Loucy (cell line): Measurements from ENCODE around the gene RABGAP1.

Experiments
- H2AFZ ChIP-seq: fragments of 200-600 bp; sonication (generic); 2 replicates; pipeline ENCODE4 v1.6.0; 2016; ENCODE audit warnings: antibody characterized with exemption, mild to moderate bottlenecking, low read length, moderate library complexity
- H3F3A ChIP-seq: fragments of 200-600 bp; 2 replicates; pipeline ENCODE4 v1.6.0; 2016; ENCODE audit warnings: antibody characterized with exemption, low read depth, mild to moderate bottlenecking
- H3K27me3 ChIP-seq: fragments of 200-600 bp; sonication (generic); 2 replicates; pipeline ENCODE4 v1.6.1; 2014; ENCODE audit warnings: low read length, mild to moderate bottlenecking; ENCODE audit not compliant: insufficient read depth, poor library complexity, severe bottlenecking
- H3K36me3 ChIP-seq: fragments of 200-600 bp; sonication (generic); 2 replicates; pipeline ENCODE4 v1.6.1; 2016; ENCODE audit warnings: low read length; ENCODE audit not compliant: insufficient read depth
- H3K4me1 ChIP-seq: fragments of 200-600 bp; sonication (generic); 2 replicates; pipeline ENCODE4 v1.5.1; 2014; ENCODE audit warnings: low read length, mild to moderate bottlenecking; ENCODE audit not compliant: insufficient read depth, poor library complexity, severe bottlenecking
- H3K4me2 ChIP-seq: fragments of 200-600 bp; sonication (generic); 2 replicates; pipeline ENCODE4 v1.6.0; 2014; ENCODE audit warnings: antibody characterized with exemption, low read length, low read depth, mild to moderate bottlenecking; ENCODE audit not compliant: poor library complexity, severe bottlenecking
- H3K4me3 ChIP-seq: fragments of 200-600 bp; sonication (generic); 2 replicates; pipeline ENCODE4 v1.5.1; 2014; ENCODE audit warnings: low read length, mild to moderate bottlenecking, mixed read lengths; ENCODE audit not compliant: poor library complexity, severe bottlenecking
- H3K79me2 ChIP-seq: fragments of 200-600 bp; sonication (generic); 2 replicates; pipeline ENCODE4 v1.6.1; 2014; ENCODE audit warnings: low read length; ENCODE audit not compliant: insufficient read depth
- H3K9ac ChIP-seq: fragments of 200-600 bp; sonication (generic); 2 replicates; pipeline ENCODE4 v1.6.0; 2014; ENCODE audit warnings: mild to moderate bottlenecking, low read depth, low read length, moderate library complexity; ENCODE audit not compliant: poor library complexity, severe bottlenecking
- H3K9me2 ChIP-seq: fragments of 200-600 bp; sonication (generic); replicated peaks from 2 replicates; pipeline ENCODE4 v1.6.1; 2016; ENCODE audit warnings: low read depth, low read length, mixed read lengths
- H3K9me3 ChIP-seq: fragments of 200-600 bp; sonication (generic); 2 replicates; pipeline ENCODE4 v1.6.1; 2014; ENCODE audit warnings: mild to moderate bottlenecking, antibody characterized with exemption, low read length, low read depth; ENCODE audit not compliant: insufficient read depth
- H4K20me1 ChIP-seq: fragments of 200-600 bp; sonication (generic); 2 replicates; pipeline ENCODE4 v1.6.0; 2014; ENCODE audit warnings: antibody characterized with exemption, low read length, mild to moderate bottlenecking; ENCODE audit not compliant: insufficient read depth, poor library complexity, severe bottlenecking
- CTCF ChIP-seq: fragments of 200-600 bp; sonication (generic); conservative IDR thresholded peaks from 2 replicates; pipeline ENCODE4 v1.5.1; 2014; ENCODE audit warnings: mild to moderate bottlenecking, antibody characterized with exemption, low read length
- EZH2phosphoT487 ChIP-seq: fragments of 200-600 bp; IDR thresholded peaks from 2 replicates; pipeline ENCODE4 v1.6.1; 2018; ENCODE audit warnings: antibody characterized with exemption, mild to moderate bottlenecking, moderate library complexity, borderline replicate concordance

The RABGAP1 gene

GRCh38 chr9:122948313-122948712 lies 7.5 kb downstream of the RABGAP1 start:
- no peaks in the 10 kb centered on the region for H3K36me3 ChIP-seq
- no peaks in the 10 kb centered on the region for H3K27me3 ChIP-seq
- no peak for TF ChIP-seq EZH2phosphoT487
- H3K4me2 ChIP-seq: peak overlapping the region; percentile 38
- no peak overlapping the region for H3K9ac ChIP-seq
- H3K9me3 ChIP-seq: no peaks in the 10 kb centered on the region
- H3F3A ChIP-seq: no peaks in the 10 kb centered on the region
- H3K9me2 ChIP-seq: no peaks in the 10 kb centered on the region
- H3K4me3 ChIP-seq: no peak overlapping the region
- no peak overlapping the region for H2AFZ ChIP-seq
- H3K79me2 ChIP-seq: peaks cover 77% of the 10 kb centered on the region
- peaks cover 42% of the 10 kb centered on the region for H3K4me1 ChIP-seq
- peaks cover 16% of the 10 kb centered on the region for H4K20me1 ChIP-seq

GRCh38 chr9:122949696-122950095 lies 8.9 kb downstream of the RABGAP1 start:
- no peak overlapping the region for H3K9ac ChIP-seq
- H3F3A ChIP-seq: no peaks in the 10 kb centered on the region
- H2AFZ ChIP-seq: no peak overlapping the region
- H3K27me3 ChIP-seq: no peaks in the 10 kb centered on the region
- H3K36me3 ChIP-seq: no peaks in the 10 kb centered on the region
- H3K9me2 ChIP-seq: no peaks in the 10 kb centered on the region
- H3K79me2 ChIP-seq: peaks cover 77% of the 10 kb centered on the region
- no peak overlapping the region for H3K4me3 ChIP-seq
- peaks cover 16% of the 10 kb centered on the region for H4K20me1 ChIP-seq
- TF ChIP-seq CTCF (no peak), EZH2phosphoT487 (no peak)
- H3K4me1 ChIP-seq: peaks cover 35% of the 10 kb centered on the region
- H3K4me2 ChIP-seq: no peak overlapping the region
- H3K9me3 ChIP-seq: no peaks in the 10 kb centered on the region

GRCh38 chr9:122950263-122950662 lies 9.4 kb downstream of the RABGAP1 start:
- Histone ChIP-seq H3K9ac (no peak overlapping the region), H3K4me1 (peaks cover 29% of the 10 kb centered on the region), H3K9me2 (no peaks in the 10 kb centered on the region), H3K4me3 (no peak overlapping the region), H2AFZ (no peak overlapping the region), H3K36me3 (no peaks in the 10 kb centered on the region), H3K4me2 (no peak overlapping the region), H3K9me3 (no peaks in the 10 kb centered on the region), H4K20me1 (peaks cover 16% of the 10 kb centered on the region), H3F3A (no peaks in the 10 kb centered on the region), H3K79me2 (peaks cover 77% of the 10 kb centered on the region), H3K27me3 (no peaks in the 10 kb centered on the region)
- TF ChIP-seq CTCF: no peak
- no peak for TF ChIP-seq EZH2phosphoT487

- Histone ChIP-seq H3K9ac (no peak overlapping the region), H3F3A (no peaks in the 10 kb centered on the region), H2AFZ (no peak overlapping the region), H4K20me1 (peaks cover 11% of the 10 kb centered on the region), H3K4me2 (no peak overlapping the region), H3K9me3 (no peaks in the 10 kb centered on the region), H3K79me2 (peaks cover 77% of the 10 kb centered on the region), H3K27me3 (no peaks in the 10 kb centered on the region), H3K4me1 (peaks cover 22% of the 10 kb centered on the region), H3K9me2 (no peaks in the 10 kb centered on the region), H3K36me3 (no peaks in the 10 kb centered on the region), H3K4me3 (no peak overlapping the region)
- TF ChIP-seq EZH2phosphoT487 (no peak), CTCF (no peak)
These were observed 10.2 kb downstream of the RABGAP1 start for GRCh38 chr9:122951056-122951455.
